Endometrium (tissue), 2 donors: ENCODE measurements around the gene TP53TG3C.
"Not testable (repeated sequence)": the region's sequence is repeated elsewhere in the genome, so short reads cannot be mapped to it uniquely, and the experiment has no call there.

Experiments used
- FAIRE-seq: peaks from 2 replicates; lab custom pipeline; 2012; peaks lifted over from hg19 to GRCh38; lab: Jason Lieb, UNC
- donor health status: control.
- donor health status: control.

TP53TG3C gene

DNA sequence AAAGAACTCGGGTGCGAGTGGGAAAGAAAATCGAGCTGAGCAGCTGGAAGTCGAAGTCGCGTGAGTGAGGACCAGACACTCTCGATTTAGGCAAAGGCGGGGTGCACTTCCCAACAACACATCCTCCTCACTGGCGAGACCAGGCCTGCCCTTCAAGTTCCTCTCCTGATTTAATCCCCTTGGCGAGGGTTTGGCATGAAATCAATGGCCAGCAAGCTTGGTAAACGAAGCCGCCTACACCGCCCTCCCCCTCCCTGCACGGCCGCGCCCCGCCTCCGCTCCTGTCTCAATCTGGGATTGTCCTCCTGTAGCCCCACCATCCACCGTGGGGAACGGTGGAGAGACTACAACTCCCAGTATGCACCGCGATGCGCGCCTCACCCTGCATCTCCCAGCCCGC lies at the start of gene TP53TG3C:
TP53TG3C (plus strand) TSS at position 301 of the 400 bp plus-strand sequence; CDS start at position 369, 68 bp downstream.
- not testable (repeated sequence) for FAIRE-seq
